ENCODE results near the gene SEC61A1.
A peak's percentile ranks its signal among the peaks of the same experiment; 100 is the strongest.

SEC61A1 gene

GRCh38 chr3:128053614-128054013 is 1.4 kb downstream of the SEC61A1 start:
- peak overlapping the region; percentile 69 for H3K4me3 ChIP-seq (ENCODE audit: low read length)
- no peak for DNase-seq (ENCODE audit: low read depth, low spot score)

GRCh38 chr3:128054367-128054766 is 2.1 kb downstream of the SEC61A1 start:
- DNase-seq (ENCODE audit: low read depth, low spot score): no peak
- no peak overlapping the region for H3K4me3 ChIP-seq (ENCODE audit: low read length)

- H3K4me3 ChIP-seq (ENCODE audit: low read length): no peak overlapping the region
- DNase-seq (ENCODE audit: low read depth, low spot score): no peak
Measured at GRCh38 chr3:128056258-128056657, 4.0 kb downstream of the SEC61A1 start.

- H3K4me3 ChIP-seq (ENCODE audit: low read length): no peak overlapping the region
- no peak for DNase-seq (ENCODE audit: low read depth, low spot score)
Measured at GRCh38 chr3:128060473-128061381, 8.5 kb downstream of the SEC61A1 start.

GRCh38 chr3:128062033-128062745 is 10.0 kb downstream of the SEC61A1 start:
- H3K4me3 ChIP-seq (ENCODE audit: low read length): no peak overlapping the region
- DNase-seq (ENCODE audit: low read depth, low spot score): no peak

- H3K4me3 ChIP-seq (ENCODE audit: low read length): no peak overlapping the region
- no peak for DNase-seq (ENCODE audit: low read depth, low spot score)
Measured at GRCh38 chr3:128063865-128064264, 11.6 kb downstream of the SEC61A1 start.

- H3K4me3 ChIP-seq (ENCODE audit: low read length): no peak overlapping the region
- no peak for DNase-seq (ENCODE audit: low read depth, low spot score)
Measured at GRCh38 chr3:128064962-128065361, 12.7 kb downstream of the SEC61A1 start.

- no peak for DNase-seq (ENCODE audit: low read depth, low spot score)
- no peak overlapping the region for H3K4me3 ChIP-seq (ENCODE audit: low read length)
Measured at GRCh38 chr3:128066114-128066513, 13.9 kb downstream of the SEC61A1 start.

- DNase-seq (ENCODE audit: low read depth, low spot score): no peak
- no peak overlapping the region for H3K4me3 ChIP-seq (ENCODE audit: low read length)
Measured at GRCh38 chr3:128066676-128067075, 14.4 kb downstream of the SEC61A1 start.

- H3K4me3 ChIP-seq (ENCODE audit: low read length): no peak overlapping the region
- DNase-seq (ENCODE audit: low read depth, low spot score): peak; percentile 11
Measured at GRCh38 chr3:128067489-128067888, 15.3 kb downstream of the SEC61A1 start.

GRCh38 chr3:128068156-128068620 is 16.0 kb downstream of the SEC61A1 start:
- no peak overlapping the region for H3K4me3 ChIP-seq (ENCODE audit: low read length)
- DNase-seq (ENCODE audit: low read depth, low spot score): peak; percentile 21

- DNase-seq (ENCODE audit: low read depth, low spot score): no peak
- no peak overlapping the region for H3K4me3 ChIP-seq (ENCODE audit: low read length)
Measured at GRCh38 chr3:128069271-128069670, 17.0 kb downstream of the SEC61A1 start.

- no peak overlapping the region for H3K4me3 ChIP-seq (ENCODE audit: low read length)
- DNase-seq (ENCODE audit: low read depth, low spot score): no peak
Measured at GRCh38 chr3:128070898-128071591, 18.8 kb downstream of the SEC61A1 start.

GRCh38 chr3:128071771-128072453 is 19.7 kb downstream of the SEC61A1 start:
- no peak for DNase-seq (ENCODE audit: low read depth, low spot score)
- no peak overlapping the region for H3K4me3 ChIP-seq (ENCODE audit: low read length)

GRCh38 chr3:128072454-128073184 is 20.4 kb downstream of the SEC61A1 start:
- no peak overlapping the region for H3K4me3 ChIP-seq (ENCODE audit: low read length)
- DNase-seq (ENCODE audit: low read depth, low spot score): no peak

- H3K4me3 ChIP-seq (ENCODE audit: low read length): no peak overlapping the region
- DNase-seq (ENCODE audit: low read depth, low spot score): no peak
Measured at GRCh38 chr3:128073185-128073725, 21.0 kb downstream of the SEC61A1 start.

- no peak for DNase-seq (ENCODE audit: low read depth, low spot score)
- H3K4me3 ChIP-seq (ENCODE audit: low read length): no peak overlapping the region
Measured at GRCh38 chr3:128073807-128074206, 21.6 kb downstream of the SEC61A1 start.

- no peak for DNase-seq (ENCODE audit: low read depth, low spot score)
- no peak overlapping the region for H3K4me3 ChIP-seq (ENCODE audit: low read length)
Measured at GRCh38 chr3:128074851-128075521, 22.7 kb downstream of the SEC61A1 start.

All from Jurkat, Clone E6-1 (cell line).